CD4-positive, alpha-beta T cell treated with Interleukin-6 for 4 hours (primary cell): Measurements from ENCODE around the gene CNKSR2.
A peak's percentile ranks its signal among the peaks of the same experiment; 100 is the strongest.
"Not testable (repeated sequence)": the region's sequence is repeated elsewhere in the genome, so short reads cannot be mapped to it uniquely, and the experiment has no call there.

Experiments used
- DNase-seq: peaks from one replicate; pipeline ENCODE4 v3.0.0-alpha.2; 2020; ENCODE audit warnings: mixed read lengths

The CNKSR2 gene

DNA sequence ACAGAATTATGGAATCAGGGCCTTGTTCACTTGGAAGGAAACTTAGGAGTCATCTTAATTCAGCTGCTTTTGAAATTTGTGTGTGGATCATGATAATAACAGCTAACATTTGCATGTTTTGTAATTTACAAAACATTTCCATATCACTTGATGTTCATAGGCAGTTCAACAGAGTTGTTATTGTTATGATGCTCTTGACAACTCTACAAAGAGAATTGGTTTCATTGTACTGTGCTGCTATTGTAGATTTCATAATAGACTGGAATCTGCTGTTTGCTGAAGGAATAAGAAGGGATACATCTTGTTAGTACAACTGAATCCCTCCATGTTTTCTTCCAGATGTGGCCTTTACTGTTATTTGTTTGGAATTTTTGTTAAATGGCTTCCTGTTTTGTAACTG lies 83.5 kb downstream of the CNKSR2 start:
- DNase-seq: no peak

DNA sequence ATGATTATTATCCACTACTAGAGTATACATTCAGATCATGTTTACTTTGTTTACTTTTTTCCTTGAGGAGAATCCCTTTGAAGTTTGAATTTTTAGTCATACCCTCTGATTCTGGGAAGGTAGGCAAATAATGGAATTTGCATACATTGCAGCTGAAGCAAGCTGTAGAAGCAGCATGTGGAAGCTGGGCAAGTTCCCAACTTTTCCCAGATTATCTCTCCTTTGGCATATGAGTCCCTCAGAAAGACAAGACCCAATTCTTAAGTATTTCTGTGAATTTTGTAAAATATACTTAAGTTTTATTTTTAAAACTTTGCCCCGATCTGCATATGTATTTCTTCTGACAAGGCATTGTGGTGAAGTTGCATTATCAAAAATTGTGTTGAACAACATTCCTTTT lies 94.9 kb downstream of the CNKSR2 start:
- no peak for DNase-seq

DNA sequence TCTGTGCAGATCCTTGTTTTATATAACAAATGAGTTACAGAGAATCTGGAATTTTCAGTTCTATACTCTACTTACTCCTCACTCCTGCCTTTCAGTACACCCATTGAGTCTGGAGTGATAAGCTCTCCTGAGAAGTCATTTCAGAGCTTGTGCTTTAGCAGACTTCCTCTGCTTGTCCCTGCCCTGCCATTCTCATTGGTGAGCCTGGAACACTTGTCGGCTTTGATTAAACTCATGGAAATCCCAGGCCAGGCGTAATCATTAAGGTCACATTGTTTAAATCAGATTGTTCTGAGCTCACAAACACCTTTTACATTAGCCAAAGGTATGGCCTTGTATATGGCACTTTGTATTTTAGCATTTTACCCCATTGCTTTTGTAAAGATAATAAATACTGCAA lies 102.7 kb downstream of the CNKSR2 start:
- DNase-seq: no peak

DNA sequence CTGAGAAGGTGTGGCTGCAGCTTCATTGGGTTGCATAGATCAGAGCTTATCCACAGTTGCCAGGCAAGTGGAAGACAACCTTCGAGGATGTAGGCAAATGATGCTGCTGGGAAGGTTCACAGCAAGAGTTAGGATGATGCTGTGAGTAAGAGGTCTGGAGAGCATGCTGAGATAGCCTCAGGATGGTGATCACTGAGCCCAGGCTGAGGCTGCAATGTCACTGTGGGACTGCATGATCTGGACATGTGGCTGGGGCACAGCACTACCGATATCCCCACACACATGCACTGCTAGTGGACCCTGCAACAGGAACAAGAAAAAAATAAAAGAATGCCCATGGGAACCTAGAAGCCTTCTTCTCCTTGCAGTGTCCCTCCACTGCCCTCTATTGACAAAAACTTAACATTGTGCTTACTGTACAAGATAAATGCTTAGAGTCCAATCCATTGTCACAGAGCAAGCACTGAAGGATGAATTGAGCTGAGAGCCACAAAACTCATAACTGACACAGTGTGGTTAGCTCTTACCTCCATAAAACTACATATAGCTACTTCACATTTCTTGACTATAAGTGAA lies 105.6 kb downstream of the CNKSR2 start:
- DNase-seq: peak; percentile 1

DNA sequence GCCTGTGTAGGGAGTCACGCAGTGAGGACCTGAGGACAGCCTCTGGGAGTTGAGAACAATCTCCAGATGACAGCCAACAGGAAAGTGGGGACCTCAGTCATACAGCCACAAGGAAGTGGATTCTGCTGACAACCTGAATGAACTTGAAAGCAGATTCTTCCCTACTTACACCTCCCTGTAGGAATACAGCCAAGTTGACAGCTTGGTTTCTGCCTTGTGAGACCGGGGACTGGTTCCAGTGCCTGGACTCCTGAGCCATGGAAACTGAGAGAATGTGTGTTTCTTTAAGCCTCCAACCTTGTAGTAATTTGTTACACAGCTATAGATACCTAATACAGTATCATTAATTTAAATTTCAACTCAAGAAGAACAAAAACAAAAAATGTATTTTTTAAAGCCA lies 107.5 kb downstream of the CNKSR2 start:
- DNase-seq: no peak

DNA sequence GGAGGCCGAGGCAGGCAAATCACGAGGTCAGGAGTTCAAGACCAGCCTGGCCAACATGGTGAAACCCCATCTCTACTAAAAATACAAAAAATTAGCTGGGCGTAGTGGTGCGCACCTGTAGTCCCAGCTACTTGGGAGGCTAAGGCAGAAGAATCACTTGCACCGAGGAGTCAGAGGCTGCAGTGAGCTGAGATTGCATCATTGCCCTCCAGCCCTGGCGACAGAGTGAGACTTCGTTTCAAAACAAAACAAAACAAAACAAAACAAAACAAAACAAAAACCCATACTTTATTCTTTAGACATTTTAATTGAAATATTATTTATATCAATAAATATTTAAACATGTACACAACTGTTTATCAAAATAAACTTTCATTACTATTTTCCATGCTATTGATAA lies 109.8 kb downstream of the CNKSR2 start:
- DNase-seq: not testable (repeated sequence)

DNA sequence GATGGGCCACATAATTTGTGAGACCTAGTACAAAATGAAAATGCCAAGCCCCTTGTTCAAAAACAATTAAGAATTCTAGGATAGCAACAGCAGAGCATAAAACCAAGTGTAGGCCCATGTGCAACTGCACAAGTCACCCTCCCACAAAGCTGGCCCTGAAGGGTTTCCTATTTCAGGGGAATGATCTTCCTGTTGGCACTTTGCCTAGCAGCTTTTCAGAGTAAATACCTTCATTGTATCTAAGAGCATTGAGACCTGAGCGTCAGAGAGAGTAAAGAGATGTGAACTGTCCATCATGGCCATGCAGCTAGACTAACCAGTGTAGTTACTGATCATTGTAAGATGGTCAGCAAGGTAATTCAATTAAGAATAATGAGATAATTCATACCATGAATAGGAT lies 113.6 kb downstream of the CNKSR2 start:
- DNase-seq: no peak

DNA sequence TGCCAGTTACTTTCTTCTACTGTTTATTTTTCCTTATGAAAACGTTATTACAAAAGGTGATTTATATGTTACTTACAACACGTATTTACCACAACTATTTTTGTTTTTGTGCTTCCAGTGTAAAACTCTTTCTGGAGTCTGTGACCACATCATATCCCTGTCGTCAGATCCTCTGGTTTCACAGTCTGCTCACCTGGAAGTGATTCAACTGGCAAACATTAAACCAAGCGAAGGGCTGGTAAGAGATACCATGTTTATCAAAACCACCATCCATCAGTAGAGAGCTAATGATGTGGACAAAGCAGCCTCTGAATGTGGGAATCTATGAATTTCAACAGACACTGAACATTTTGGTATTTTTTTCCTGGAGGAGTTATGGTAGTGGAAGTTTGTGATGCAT lies 116.1 kb downstream of the CNKSR2 start:
- no peak for DNase-seq

DNA sequence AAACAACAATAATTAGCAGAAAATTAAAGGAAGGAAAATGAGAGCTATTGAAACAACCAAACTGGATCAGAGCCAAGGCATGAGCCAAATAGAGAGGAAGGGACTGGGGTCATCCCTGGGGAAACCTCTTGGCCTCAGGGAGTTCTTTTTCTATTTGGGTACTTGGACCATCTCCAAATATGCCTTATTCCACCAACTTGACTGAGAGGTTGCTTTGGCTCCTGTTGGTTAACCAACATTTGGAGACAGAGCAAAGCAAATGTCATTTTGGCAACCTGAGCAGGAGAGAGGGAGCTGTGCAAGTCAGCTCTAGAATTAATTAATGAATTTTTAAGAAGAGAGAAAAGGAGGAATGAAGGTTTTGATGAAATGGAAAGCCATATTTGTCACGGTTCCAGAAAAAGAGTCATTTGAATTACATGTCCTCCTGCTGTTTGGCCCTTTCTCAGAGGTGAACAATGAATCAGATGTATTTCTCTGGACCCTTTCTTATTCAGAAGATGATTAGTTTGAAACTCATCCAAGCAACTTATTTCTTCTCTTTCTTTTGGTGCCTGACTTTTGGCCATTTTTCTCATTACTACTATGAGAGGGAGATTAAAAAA lies 119.1 kb downstream of the CNKSR2 start:
- no peak for DNase-seq

DNA sequence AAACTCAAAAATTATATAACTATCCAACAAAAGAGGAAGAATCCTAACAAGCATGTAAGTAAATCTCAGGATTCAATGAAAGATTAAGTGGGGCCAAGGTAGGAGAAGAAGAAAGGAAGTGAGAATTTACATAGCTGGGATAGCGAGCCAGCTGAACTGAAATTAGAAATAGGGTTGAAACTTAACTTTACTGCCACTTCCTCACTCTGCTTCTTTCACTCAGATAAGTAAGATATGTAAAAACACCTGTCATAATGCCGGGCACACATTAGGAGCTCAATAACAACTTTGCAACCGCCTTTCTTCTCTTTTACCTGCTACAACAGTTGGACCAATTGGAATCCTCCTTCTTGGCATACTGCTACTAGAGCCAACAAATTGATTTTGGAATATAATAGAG lies 129.4 kb downstream of the CNKSR2 start:
- DNase-seq: no peak

DNA sequence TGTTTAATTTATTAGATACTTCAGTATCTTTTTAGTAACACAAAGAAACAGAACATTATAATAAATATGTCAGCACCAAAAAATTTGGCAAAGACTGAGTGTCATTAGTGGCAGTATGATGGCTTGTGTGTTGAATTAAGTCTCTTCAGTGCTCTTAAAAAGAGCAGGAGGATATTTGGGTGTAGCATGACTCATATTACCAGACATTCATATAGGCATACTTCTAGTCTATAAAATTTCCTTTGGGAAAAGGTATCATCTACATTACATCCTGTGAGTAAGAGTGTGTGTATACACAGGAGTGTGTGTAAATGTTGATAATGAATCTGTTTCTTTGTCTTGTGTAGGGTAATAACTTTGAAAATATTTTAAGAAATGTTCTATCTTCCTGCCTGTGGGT lies 135.7 kb downstream of the CNKSR2 start:
- no peak for DNase-seq

DNA sequence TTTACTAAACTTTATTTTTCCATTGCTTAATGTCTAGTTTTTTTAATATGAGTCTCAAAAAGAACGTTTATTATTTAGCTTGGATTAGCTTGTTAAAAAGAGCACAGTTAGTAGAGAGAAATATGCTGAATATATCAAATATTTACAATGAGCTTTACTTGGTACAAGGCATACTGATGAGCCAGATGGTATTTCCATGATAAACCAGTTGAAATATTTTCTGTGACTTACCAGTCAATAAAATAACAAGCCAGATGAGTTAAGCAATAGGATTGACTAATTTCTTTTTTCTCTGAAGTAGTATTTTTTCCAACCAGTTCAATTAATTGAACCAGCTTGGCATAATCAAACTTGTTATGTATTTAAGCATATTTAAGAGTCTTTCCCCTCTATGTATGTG lies 149.8 kb downstream of the CNKSR2 start:
- DNase-seq: no peak

DNA sequence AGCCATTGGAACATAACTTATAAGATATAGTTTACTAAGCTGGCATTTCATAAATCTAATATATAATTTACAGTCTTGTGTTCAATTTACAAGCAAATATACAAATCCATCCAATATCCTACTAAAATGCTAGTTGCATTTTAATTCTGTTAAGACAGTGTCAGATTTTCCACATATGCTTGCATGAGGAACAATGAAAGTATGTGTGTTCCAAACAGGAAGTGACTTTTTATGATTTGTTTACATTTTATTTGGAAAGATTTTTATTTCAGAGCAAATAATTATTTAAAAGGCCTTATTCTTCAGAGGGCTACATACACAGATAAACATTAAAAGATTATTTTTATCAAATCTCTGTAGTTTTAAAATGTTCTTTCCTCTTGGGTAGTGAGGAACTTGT lies 153.9 kb downstream of the CNKSR2 start:
- no peak for DNase-seq

DNA sequence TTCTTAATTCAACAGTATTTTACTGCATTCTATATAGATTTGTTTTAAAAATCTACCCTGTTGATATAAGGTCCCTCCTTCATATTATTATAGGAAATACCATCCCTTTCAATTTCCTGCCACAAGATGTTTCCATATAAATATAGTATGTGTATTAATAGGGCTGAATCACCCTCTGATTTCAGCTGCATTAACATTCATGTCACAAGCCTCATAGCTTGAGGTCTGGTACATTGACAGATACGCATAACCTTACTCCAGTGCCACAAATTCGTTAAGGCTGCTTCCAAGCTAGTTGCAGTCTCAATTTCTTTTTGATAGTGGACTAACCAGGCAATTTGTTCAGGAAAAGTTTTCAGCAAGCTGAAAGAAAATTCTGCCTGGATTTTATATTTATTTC lies 155.6 kb downstream of the CNKSR2 start:
- no peak for DNase-seq

DNA sequence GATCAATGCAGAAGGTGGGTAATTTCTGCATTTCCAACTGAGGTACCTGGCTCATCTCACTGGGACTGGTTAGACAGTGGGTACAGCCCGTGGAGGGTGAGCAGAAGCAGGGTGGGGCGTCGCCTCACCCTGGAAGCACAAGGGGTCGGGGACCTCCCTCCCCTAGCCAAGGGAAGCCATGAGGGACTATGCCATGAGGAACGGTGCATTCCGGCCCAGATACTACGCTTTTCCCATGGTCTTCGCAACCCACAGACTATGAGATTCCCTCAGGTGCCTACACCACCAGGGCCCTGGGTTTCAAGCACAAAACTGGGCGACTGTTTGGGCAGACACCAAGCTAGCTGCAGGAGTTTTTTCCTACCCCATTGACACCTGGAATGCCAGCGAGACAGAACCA lies 170.4 kb downstream of the CNKSR2 start:
- not testable (repeated sequence) for DNase-seq

DNA sequence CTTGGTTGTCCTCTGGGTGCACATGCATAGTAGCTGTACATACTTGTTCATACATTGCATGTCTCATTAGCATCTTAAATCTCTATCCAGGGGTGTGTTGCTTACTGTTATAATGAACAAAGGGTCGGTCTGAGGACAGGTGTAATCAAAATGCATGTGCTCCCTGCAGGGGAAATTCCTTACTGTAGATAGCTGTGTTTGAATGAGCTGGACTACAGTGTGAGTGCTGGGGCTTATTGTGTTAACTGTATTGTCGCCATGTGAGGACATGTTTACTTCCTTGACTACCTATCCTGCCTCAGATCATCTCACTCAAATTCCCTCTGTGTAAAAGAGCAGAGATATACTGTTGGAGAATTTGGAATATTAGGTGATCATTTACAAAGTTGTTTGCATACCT lies 185.2 kb downstream of the CNKSR2 start:
- no peak for DNase-seq

DNA sequence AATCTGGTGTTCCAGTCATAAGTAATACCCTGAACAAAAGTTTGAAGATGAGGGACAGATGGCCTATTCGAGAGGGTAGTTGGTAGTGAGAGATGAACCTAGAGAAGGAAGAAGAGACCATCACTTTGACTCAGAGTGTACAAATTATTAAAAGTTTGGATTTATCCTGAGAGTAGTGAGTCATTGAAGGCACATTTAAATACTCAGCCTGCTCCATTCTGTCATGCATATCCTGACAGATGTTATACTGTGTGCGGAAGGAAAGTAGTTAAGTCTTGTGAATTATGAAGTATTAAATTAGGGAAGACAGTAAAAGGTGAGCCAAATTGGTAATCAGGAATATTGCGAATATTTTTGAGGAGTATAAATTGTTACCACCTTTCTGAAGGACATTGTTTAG lies 190.8 kb downstream of the CNKSR2 start:
- DNase-seq: no peak

DNA sequence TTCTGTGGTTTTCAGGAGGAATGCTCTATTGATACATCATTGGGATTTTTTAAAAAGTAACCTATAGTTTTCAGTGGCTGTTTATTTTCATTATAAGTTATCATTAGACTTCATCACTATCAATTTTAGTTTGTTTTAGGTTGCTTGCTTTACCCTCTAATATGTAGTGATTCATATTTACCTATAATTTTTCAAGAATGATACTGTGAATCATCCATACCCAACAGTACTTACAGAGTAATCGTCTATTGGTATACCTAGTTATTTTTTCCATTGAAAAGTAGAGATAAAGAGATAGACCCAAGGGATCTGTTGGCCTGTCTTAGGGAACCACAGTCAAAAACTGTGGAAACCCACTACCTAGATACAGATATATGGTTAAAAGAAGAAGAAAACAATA lies 200.6 kb downstream of the CNKSR2 start:
- no peak for DNase-seq

DNA sequence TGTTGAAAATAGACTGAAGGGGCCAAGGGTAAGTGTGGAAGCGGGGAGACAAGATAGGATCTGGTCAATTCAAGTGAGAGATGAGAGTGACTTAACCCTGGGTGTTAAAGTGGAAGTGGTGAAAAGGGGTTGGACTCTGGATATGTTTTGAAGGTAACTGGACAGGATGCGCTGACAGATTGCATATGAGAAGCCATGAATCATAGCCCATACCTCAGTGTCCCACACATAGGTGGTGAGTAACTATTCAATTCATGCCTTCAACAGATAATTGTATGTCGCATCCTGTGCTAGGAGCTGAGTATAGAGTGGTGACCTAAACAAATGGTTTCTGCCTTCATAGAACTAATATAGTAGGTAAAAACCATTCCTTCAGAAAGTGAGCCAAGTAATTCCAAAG lies 207.3 kb downstream of the CNKSR2 start:
- no peak for DNase-seq

DNA sequence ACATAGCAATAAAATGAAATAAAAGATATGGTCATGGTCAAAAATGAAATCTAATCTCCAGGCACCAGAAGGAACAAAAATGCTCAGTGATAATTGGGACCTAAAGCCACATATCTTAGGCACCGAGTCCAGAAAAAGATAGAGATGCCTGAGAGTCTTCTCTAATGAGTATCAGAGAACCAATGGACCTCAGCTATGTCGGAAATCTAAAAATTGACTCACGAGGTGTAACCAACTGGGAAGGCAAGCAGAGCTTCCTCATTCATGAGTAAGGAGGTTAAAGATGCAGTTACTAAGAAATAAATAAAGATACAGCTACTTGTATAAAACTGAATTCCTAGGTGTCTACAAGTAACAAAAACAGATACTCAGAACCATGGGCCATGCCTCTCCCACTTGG lies 211.8 kb downstream of the CNKSR2 start:
- no peak for DNase-seq

DNA sequence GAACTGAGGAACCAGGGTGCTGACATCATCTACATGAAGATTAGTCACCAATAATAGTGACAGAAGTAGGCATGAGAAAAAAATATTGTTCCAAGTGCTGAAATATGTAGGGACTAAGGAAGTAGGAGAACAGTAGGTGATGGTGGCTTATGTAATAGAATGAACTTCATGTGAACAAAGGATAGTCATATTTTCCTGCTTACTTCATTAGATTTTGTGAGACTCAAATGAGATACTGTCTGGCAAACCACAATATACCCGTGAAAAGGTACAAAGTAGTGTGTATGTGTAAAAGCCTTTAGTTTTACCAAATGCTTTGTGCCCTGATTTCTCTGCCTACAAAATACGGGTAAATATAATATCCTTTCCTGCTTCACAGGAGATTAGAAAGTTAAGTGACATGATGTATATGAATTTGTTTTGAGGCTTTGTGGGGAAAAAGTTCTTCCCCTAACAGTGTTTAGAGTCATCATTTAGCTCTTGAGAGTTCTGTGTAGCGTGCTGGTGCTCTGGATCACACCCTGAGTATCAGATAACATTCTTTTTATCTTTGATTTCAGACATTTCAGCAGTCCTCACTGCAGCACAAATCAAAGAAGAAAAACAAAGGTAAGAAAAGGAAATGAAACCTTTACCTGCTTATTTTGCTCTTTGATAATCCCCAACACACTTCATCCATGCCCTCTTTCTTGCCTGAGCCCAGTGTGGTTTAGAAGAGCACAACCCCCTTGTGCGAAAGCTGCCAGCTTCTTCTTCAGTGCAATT lies 216.0 kb downstream of the CNKSR2 start:
- DNase-seq: peak; percentile 18

DNA sequence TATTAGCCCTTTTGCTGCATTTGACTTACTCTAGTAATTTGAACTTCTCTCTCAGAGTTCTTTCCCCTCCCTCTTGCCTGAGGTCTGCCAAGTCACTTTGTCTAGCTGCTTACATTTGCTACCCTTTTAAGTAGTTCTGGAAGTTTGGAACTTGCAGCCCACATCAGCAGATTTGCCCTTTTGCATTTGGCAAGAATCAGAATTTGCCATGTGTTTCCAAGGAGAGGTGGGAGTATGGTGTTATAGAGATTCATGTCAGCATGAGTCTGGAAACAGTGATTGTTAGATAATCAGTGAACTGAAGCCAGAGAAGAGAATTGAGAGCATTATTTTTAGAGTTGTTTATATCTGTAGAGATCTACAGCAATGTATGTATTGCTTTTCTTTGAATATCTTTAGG lies 231.8 kb downstream of the CNKSR2 start:
- no peak for DNase-seq

DNA sequence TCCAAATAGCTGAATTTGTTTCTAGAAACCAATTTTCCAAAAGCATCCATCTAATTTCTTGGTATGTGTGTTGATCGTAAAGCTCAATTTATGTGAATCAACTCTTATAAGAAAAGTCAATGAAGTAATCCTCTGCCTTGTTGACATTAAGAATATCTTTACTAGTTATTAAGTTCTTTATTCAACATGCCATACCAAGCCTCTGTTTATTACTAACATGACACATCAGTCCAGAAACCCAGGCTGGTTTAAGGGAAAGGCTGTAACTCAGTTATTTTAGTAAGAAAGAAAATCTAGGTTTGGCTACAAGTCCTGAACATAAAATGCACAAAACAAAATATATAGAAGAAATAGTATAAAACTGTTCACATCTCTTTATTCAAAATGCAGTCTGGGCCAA lies 235.9 kb downstream of the CNKSR2 start:
- DNase-seq: no peak

DNA sequence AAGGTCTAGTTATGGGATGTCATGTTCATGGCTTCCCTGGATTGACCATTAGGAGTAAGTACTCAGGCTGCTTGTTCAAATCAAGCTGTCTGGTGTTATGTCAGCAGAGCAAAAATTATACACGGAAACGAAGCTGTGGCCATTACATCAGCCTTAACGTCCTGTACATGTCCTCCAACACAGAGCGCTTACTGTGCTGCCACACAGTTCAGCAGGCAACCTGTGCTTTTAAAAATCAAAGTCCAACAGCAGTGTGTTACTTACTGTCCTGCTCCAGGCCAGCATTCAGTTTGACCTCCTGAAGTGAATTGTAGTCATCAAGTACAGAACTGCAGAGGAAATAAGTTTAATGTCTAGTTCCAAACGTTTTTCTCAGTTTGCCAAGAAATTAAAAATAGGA lies 237.9 kb downstream of the CNKSR2 start:
- no peak for DNase-seq

DNA sequence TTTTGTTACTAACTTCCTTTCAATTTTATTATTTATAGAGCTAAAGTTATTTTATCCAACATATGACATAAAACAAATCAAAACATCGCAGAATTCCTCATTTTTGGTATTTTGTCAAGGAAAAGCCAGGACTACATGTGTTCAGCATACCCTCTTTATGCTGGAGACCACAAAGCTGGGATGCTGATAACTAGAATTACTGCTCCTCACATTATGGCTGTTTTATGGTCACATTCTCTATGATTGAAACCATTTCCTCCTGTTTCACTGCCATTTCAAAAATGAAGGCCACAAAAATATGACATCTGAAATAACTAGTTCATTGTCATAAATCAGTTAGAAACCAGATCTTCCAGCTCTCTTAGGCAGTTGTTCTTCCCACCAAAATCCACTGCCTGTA lies 242.2 kb downstream of the CNKSR2 start:
- no peak for DNase-seq
